ENCODE results near the gene KCNH8.

KCNH8 gene

DNA sequence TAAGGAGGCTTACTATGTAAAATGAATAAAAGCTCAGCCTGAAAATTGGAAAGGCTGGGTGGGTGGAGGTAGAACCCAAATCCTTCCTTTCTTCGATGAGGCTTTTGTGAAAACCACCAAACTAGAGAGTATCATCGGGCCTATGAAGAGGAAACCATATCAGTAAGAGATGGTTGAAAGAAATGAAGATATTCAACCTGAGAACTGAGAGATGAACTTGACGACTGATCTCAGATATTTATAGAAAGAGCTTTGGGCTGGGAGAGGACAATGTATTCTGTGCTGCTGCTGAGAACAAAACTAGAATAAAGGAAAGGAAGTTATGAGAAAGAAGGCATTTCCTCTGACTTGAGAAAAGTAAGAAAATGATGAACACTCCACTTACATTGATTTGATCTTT is 236.6 kb downstream of the KCNH8 start:
- Histone ChIP-seq H3K9ac (no peak overlapping the region), H3K9me3 (ENCODE audit: control insufficient read depth, low read length) (no peaks in the 10 kb centered on the region), H2AFZ (no peak overlapping the region), H3K27me3 (ENCODE audit: control insufficient read depth, insufficient read depth, low read length) (no peaks in the 10 kb centered on the region), H3K79me2 (no peaks in the 10 kb centered on the region), H3K4me3 (ENCODE audit: low read depth, low read length) (no peak overlapping the region), H3K36me3 (ENCODE audit: control insufficient read depth, insufficient read depth, low read length) (no peaks in the 10 kb centered on the region), H3K27ac (no peak overlapping the region), H3K4me1 (no peaks in the 10 kb centered on the region), H3K4me2 (ENCODE audit: low read length) (no peak overlapping the region)
- TF ChIP-seq, protein P1, sequence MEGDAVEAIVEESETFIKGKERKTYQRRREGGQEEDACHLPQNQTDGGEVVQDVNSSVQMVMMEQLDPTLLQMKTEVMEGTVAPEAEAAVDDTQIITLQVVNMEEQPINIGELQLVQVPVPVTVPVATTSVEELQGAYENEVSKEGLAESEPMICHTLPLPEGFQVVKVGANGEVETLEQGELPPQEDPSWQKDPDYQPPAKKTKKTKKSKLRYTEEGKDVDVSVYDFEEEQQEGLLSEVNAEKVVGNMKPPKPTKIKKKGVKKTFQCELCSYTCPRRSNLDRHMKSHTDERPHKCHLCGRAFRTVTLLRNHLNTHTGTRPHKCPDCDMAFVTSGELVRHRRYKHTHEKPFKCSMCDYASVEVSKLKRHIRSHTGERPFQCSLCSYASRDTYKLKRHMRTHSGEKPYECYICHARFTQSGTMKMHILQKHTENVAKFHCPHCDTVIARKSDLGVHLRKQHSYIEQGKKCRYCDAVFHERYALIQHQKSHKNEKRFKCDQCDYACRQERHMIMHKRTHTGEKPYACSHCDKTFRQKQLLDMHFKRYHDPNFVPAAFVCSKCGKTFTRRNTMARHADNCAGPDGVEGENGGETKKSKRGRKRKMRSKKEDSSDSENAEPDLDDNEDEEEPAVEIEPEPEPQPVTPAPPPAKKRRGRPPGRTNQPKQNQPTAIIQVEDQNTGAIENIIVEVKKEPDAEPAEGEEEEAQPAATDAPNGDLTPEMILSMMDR (IDR thresholded peaks at IDR 0.05) = no peak

DNA sequence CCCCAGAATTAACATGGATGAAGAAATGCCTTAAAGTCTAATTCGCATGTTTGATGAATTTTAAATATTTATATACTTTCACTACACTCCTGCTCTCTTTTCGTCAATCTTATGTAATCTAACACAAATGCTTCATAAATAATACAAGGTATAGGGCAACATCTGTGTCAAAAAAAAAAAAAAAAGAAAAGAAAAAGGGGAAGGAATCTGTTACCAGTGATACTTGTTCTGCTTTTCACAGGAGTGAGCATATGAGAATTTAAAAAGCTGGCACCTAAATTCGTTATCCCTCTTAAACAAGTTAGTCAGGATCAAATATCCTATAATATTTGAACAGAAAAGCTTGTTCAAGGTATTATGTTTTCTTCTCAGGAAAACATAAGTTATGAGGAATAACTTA is 243.8 kb downstream of the KCNH8 start:
- H3K27ac ChIP-seq = no peak overlapping the region
- H3K9me3 ChIP-seq (ENCODE audit: control insufficient read depth, low read length) = no peaks in the 10 kb centered on the region
- no peaks in the 10 kb centered on the region for H3K4me1 ChIP-seq
- H3K79me2 ChIP-seq = no peaks in the 10 kb centered on the region
- no peak overlapping the region for H3K4me2 ChIP-seq (ENCODE audit: low read length)
- no peaks in the 10 kb centered on the region for H3K27me3 ChIP-seq (ENCODE audit: control insufficient read depth, insufficient read depth, low read length)
- H3K9ac ChIP-seq = no peak overlapping the region
- no peaks in the 10 kb centered on the region for H3K36me3 ChIP-seq (ENCODE audit: control insufficient read depth, insufficient read depth, low read length)
- no peak overlapping the region for H2AFZ ChIP-seq
- TF ChIP-seq, protein P1 (IDR thresholded peaks at IDR 0.05) = no peak
- no peak overlapping the region for H3K4me3 ChIP-seq (ENCODE audit: low read depth, low read length)

DNA sequence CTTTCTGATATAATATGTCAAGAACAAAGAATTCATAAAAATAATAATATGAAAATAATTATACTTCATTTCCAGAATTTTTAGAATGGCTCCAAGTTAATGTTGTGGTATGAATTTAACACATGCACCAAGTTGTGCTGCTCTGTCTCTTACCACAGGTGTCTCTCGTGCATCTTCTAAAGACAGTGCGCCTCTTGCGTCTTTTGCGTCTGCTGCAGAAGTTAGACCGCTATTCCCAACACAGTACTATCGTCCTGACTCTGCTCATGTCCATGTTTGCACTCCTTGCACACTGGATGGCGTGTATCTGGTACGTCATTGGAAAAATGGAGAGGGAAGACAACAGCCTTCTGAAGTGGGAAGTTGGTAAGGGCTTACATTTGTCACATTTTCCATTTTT is 246.6 kb downstream of the KCNH8 start:
- Histone ChIP-seq H3K4me2 (ENCODE audit: low read length) (no peak overlapping the region), H3K79me2 (no peaks in the 10 kb centered on the region), H3K4me3 (ENCODE audit: low read depth, low read length) (no peak overlapping the region), H3K27me3 (ENCODE audit: control insufficient read depth, insufficient read depth, low read length) (no peaks in the 10 kb centered on the region), H3K9ac (no peak overlapping the region), H3K27ac (no peak overlapping the region), H2AFZ (no peak overlapping the region), H3K36me3 (ENCODE audit: control insufficient read depth, insufficient read depth, low read length) (no peaks in the 10 kb centered on the region), H3K4me1 (no peaks in the 10 kb centered on the region), H3K9me3 (ENCODE audit: control insufficient read depth, low read length) (no peaks in the 10 kb centered on the region)
- TF ChIP-seq, protein P1 (IDR thresholded peaks at IDR 0.05) = no peak

DNA sequence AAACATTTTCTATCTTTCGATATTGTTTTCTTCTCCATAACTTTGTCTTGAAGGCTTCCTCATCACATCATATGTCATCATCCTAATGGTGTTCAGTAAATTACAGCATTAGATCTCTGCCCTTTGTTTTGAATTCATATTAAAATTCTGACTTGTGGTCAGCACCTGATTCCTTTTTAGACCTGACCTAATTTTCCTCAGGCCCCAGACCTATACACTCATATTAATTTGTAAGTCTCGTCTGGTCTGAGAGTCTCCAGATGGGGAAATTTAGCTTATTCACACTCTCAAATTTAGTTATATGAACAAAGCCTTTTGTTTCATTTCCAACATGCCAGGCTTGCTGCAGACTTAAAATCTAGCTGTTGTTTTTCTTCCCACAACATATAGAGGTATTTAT is 248.4 kb downstream of the KCNH8 start:
- TF ChIP-seq, protein P1 (IDR thresholded peaks at IDR 0.05) = no peak
- Histone ChIP-seq H3K9me3 (ENCODE audit: control insufficient read depth, low read length) (no peaks in the 10 kb centered on the region), H2AFZ (no peak overlapping the region)

DNA sequence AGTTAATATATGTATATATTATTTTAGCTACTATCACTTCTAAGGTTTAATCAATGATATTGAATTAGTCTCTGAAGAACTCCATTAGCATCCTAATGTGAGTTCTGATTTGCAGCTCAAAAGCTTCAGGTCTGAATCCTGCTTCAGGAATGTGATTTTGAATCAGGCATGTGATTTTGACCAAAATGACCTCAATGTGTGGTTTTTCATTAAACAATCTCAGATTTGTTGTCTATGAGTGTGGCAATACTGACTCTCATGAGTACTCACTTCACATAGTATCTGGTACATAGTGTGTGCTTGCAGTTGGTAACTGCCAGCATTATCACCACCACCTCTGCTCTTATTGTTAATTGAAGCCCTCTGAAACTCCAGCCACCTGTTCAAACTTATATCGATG is 251.0 kb downstream of the KCNH8 start:
- Histone ChIP-seq H3K4me1 (no peaks in the 10 kb centered on the region), H3K9ac (no peak overlapping the region), H3K4me2 (ENCODE audit: low read length) (no peak overlapping the region), H3K36me3 (ENCODE audit: control insufficient read depth, insufficient read depth, low read length) (no peaks in the 10 kb centered on the region), H3K79me2 (no peaks in the 10 kb centered on the region), H3K27me3 (ENCODE audit: control insufficient read depth, insufficient read depth, low read length) (no peaks in the 10 kb centered on the region), H3K4me3 (ENCODE audit: low read depth, low read length) (no peak overlapping the region), H3K27ac (no peak overlapping the region), H3K9me3 (ENCODE audit: control insufficient read depth, low read length) (no peaks in the 10 kb centered on the region), H2AFZ (no peak overlapping the region)
- TF ChIP-seq, protein P1 (IDR thresholded peaks at IDR 0.05) = no peak

More for the DNA sequence above, 248.4 kb downstream of the KCNH8 start:
- no peaks in the 10 kb centered on the region for H3K4me1 ChIP-seq
- no peak overlapping the region for H3K4me2 ChIP-seq (ENCODE audit: low read length)
- H3K79me2 ChIP-seq = no peaks in the 10 kb centered on the region
- no peaks in the 10 kb centered on the region for H3K27me3 ChIP-seq (ENCODE audit: control insufficient read depth, insufficient read depth, low read length)
- no peak overlapping the region for H3K27ac ChIP-seq
- H3K9ac ChIP-seq = no peak overlapping the region
- no peak overlapping the region for H3K4me3 ChIP-seq (ENCODE audit: low read depth, low read length)
- no peaks in the 10 kb centered on the region for H3K36me3 ChIP-seq (ENCODE audit: control insufficient read depth, insufficient read depth, low read length)

Data from parathyroid adenoma (tissue), 2 donors.